Stimulated activated CD8-positive, alpha-beta memory T cell treated with anti-CD3 and anti-CD28 coated beads, Interleukin-15, amount 100 ng/mL, for 1 hour (primary cell): ENCODE data around the gene EAPP.
"Not testable (repeated sequence)": the region's sequence is repeated elsewhere in the genome, so short reads cannot be mapped to it uniquely, and the experiment has no call there.

ENCODE experiments used
- DNase-seq: peaks from one replicate; pipeline ENCODE4 v3.0.0-alpha.2; 2020; ENCODE audit warnings: low read depth

Gene EAPP

GRCh38 chr14:34482463-34482862 is 57.0 kb downstream of the EAPP start:
- DNase-seq = no peak

DNA sequence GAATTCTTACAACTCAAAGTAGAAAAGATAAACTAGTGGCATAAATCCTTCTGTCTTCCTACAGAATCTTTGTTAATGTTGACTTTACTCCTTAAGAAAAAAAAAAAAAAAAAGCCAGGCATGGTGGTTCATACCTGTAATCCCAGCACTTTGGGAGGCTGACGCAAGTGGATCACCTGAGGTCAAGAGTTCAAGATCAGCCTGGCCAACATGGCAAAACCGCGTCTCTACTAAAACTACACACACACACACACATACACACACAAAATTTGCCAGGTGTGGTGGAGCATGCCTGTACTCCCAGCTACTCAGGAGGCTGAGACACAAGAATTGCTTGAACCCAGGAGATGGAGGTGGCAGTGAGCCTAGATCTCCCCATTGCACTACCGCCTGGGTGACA is 59.8 kb downstream of the EAPP start:
- no peak for DNase-seq

- DNase-seq = no peak
Observed at GRCh38 chr14:34478261-34478660, 61.2 kb downstream of the EAPP start.

- not testable (repeated sequence) for DNase-seq
Observed at GRCh38 chr14:34476036-34476435, 63.5 kb downstream of the EAPP start.

- DNase-seq = no peak
Observed at GRCh38 chr14:34475163-34475562, 64.3 kb downstream of the EAPP start.

DNA sequence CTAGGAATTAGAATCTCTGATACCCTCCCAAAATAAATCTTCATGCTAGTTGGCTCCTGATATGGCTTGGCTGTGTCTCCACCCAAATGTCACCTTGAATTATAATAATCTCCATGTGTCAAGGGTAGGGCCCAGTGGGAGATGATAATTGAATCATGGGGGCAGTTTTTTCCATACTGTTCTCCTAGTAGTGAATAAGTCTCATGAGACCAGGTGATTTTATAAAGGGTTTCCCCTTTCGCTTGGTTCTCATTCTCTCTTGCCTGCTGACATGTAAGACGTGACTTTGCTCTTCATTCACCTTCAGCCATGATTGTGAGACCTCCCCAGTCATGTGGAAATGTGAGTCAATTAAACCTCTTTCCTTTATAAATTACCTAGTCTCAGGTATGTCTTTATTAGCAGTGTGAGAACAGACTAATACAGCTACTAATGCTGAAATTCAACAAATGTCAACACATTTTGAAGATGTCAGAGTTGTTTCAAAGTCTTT is 65.3 kb downstream of the EAPP start:
- no peak for DNase-seq

DNA sequence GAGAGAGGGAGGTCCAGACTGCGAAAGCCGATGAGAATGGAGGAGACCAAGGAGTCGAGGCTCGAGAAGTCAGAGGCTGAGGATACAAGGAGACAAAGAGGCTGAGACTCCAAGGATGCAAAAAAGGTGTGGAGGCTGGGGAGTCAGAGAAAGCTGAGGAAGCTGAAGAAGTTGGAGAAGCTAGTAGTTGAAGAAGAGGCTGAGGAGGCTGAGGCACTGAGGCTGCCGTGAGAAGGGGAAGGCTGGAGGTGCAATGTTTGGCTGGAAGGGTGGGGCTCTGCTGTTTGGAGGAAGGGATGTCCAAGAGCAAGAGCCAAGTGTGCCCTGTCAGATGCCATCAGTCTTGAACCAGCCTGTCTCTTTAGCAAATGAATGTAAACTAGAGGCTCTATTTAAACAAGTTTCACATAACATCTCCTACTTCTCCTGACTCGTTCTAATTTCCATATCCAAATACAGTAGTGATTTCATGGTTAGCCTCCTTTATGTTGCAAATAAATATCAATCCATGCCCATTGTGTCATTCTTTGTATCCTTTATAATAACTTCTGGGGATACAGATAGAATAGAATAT is 66.7 kb downstream of the EAPP start:
- DNase-seq = no peak

DNA sequence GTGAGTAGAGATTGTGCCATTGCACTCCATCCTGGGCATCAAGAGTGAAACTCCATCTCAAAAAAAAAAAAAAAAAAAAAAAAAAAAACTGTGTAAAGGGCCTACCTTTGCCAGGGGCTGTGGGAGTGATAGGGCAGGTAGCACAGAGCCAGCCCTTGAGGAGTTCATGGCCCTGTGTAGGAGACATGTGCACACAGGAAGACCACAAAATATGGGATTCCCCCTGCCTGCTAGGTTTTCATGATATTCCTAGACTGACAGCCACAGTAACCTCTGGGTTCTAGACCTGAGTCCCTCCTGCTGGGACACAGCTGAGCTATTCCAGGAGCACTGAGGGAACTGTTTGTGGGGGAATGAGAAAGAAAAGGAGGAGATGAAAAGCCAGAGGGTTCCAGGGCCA is 69.2 kb downstream of the EAPP start:
- DNase-seq = no peak

DNA sequence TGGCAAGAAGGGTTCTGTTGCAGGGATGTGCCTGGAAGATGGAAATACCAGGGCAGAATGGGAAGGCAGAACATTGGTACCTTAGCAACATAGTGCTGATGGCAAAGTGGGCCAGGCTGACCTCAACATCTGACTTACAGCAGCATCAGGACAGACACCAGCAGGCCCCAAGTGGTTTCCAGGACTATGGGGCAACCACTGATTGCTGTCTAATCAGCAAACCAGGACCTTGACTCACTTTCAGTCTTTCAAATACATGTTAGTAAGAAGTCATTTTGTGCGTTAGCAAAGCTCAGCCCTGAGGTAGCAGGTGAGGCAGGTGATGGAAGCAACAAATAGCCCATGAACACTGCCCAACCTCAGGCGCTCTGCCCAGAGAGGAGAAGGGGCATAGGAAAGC is 72.8 kb downstream of the EAPP start:
- no peak for DNase-seq
